Measurements from ENCODE around the gene SH3BGRL3.
"Not testable (repeated sequence)": the region's sequence is repeated elsewhere in the genome, so short reads cannot be mapped to it uniquely, and the experiment has no call there.

Gene SH3BGRL3

GRCh38 chr1:26279456-26280332 is at the start of gene SH3BGRL3:
Gene SH3BGRL3 (plus strand): TSS chr1:26280086. CDS start chr1:26280156, 70 bp downstream.
- DNase-seq = peak; percentile 59 to 79 (median 68)

- DNase-seq = not testable (repeated sequence)
These were observed 49.2 kb upstream of the SH3BGRL3 start for GRCh38 chr1:26230682-26231081.

GRCh38 chr1:26233903-26234643 is 45.8 kb upstream of the SH3BGRL3 start, which contains the start of gene CEP85:
Gene CEP85 (plus strand): TSS chr1:26234200. CDS start chr1:26239784, 5,584 bp downstream.
- DNase-seq = peak; percentile 96 to 97 (median 96)

DNA sequence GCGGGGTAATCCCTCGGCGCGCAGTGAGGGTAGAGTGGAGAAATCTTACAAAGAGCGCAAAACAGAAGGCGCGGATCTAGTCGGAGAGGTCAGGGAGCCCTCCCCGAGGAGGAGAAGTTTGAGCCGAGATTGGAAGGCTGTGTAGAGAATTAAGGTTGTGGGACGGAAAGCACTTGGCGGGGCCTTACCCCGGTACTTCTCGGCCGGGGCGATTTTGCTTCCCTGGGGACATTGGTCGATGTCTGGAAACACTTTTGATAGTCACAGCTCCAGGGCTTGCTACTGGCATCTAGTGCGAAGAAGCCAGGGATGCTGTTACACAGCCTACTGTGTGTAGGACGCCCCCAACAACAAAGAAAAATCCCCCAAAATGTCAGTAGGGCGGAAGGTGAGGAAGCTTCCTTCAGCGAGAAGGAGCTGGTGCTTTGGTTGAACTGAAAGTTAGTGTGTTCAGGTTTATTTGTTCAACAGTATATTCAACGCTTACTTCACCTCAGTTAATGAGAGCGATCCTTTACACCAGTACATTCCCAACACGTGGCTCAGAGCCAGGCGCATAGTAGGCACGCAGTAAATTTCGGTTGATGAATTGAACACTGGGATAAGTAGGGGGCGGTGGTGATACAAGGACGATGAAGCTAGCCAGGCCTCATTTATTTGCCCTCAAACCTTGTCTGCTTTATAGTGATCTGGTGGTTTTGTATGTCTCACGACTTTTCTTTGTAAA is 45.1 kb upstream of the SH3BGRL3 start:
- DNase-seq = no peak

GRCh38 chr1:26237230-26237966 is 42.5 kb upstream of the SH3BGRL3 start:
- no peak for DNase-seq

DNA sequence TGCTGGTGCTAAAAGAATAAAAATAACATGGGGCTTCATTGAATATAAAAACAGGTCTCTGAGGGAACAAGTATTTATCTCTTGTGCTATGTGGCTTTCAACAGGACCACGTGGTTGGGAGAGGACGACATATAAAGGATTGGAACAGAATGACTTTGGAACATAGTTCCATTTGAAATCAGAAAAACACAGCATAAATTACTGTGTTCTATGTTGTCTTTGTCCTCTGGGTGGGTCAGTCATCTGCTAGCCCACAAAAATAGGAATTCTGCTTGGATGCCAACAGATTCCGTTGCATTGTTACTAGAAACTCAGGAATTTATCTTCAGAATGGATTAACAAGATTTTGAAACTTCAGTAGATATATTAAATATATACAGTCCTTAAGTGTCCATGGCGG is 40.0 kb upstream of the SH3BGRL3 start:
- no peak for DNase-seq

- no peak for DNase-seq
These were observed 27.2 kb upstream of the SH3BGRL3 start for GRCh38 chr1:26252718-26253117.

GRCh38 chr1:26254404-26254803 is 25.5 kb upstream of the SH3BGRL3 start:
- no peak for DNase-seq

- no peak for DNase-seq
These were observed 22.7 kb upstream of the SH3BGRL3 start for GRCh38 chr1:26257222-26257621.

- DNase-seq = no peak
These were observed 20.9 kb upstream of the SH3BGRL3 start for GRCh38 chr1:26259005-26259404.

GRCh38 chr1:26259578-26259977 is 20.3 kb upstream of the SH3BGRL3 start:
- no peak for DNase-seq

GRCh38 chr1:26263212-26263611 is 16.7 kb upstream of the SH3BGRL3 start:
- DNase-seq = no peak

- DNase-seq = no peak
These were observed 14.5 kb upstream of the SH3BGRL3 start for GRCh38 chr1:26265405-26265804.

GRCh38 chr1:26268290-26269197 is 11.3 kb upstream of the SH3BGRL3 start:
- DNase-seq = no peak

DNA sequence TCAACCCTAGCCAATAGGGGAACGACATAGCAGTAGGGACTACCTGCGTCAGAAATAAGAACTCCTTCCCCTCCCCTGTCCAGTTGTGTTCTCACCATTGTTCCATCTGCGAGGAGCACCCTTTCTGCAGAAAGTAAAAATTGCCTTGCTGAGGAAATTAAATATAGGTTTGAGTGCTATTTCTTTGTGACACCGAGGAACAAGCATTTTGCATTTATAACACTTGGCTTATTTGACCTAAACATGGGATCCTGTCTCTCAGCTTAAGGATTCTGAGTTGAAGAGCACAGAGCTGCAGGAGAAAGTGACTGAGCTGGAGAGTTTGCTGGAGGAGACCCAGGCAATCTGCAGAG is 10.7 kb upstream of the SH3BGRL3 start:
- no peak for DNase-seq

- no peak for DNase-seq
These were observed 5.0 kb upstream of the SH3BGRL3 start for GRCh38 chr1:26274801-26275425.

- DNase-seq = peak; percentile 38 to 59 (median 54)
These were observed 4.1 kb upstream of the SH3BGRL3 start for GRCh38 chr1:26275580-26276431.

GRCh38 chr1:26276432-26276838 is 3.5 kb upstream of the SH3BGRL3 start:
- peak in 1 of 4 experiments; percentile 23 for DNase-seq

DNA sequence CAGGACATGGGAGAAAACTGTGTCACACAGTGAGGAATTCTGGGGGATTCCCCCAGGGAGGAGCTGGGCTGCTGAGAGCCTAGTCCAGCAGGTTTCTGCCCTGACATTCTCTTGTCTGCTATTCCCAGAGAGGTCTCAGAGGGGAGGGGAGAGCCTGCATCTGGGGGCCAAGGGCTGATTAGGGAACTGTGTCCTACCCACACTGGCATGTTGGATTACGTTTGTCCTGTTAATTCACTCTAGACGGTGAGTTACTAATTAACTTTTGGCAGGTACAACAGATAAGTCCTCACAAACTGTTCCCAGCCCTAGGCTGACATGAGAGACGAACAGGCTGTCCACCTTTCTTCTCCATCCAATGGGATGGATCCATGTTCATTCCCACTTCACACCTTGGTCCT is 2.6 kb upstream of the SH3BGRL3 start:
- no peak for DNase-seq

- DNase-seq = no peak
These were observed 2.2 kb upstream of the SH3BGRL3 start for GRCh38 chr1:26277719-26278118.
